ENCODE results near the gene SARDH. TPM values are rescaled to one million over a fixed set of nuclear protein-coding genes. Genes with fewer than 3 reads are reported as not detected.

SARDH gene
- total and polyA plus RNA-seq, 2 of the 8 experiments (the other 6 are each of a cell fraction or from before 2014, with no cell fraction given): 6.4 to 7.4 TPM

- no peak overlapping the region for H3K56ac ChIP-seq (replicated peaks; ENCODE audit: insufficient read length, low read depth, low read length)
- no peak overlapping the region for H2AK5ac ChIP-seq (ENCODE audit: low read depth, low read length)
- POLR2A ChIA-PET (ENCODE audit: partially characterized antibody): no interaction called here
- no peak overlapping the region for H4K5ac ChIP-seq (ENCODE audit: insufficient read length, low read depth, low read length)
- H3K36me3 ChIP-seq (ENCODE audit: control insufficient read depth in 2 of 4, insufficient read depth in 4 of 4, low read length in 3 of 4): peaks cover 5 to 25% (median 17%) of the 10 kb centered on the region in 4 experiments; a peak in 7 of 8 replicates
- no peak overlapping the region for H2BK120ac ChIP-seq (replicated peaks; ENCODE audit: low read depth, low read length)
- no peak overlapping the region for H2AFZ ChIP-seq (ENCODE audit: low read length)
- peaks cover 2 to 3% of the 10 kb centered on the region in 2 experiments for H4K20me1 ChIP-seq (replicated peaks in 1 of 2; ENCODE audit: control insufficient read depth in 1 of 2, insufficient read depth in 2 of 2, low read length in 2 of 2)
- DNase-seq (ENCODE audit: low read depth in 1 of 2, low spot score in 2 of 2) (peak in 1 of 2 experiments; percentile 42), FAIRE-seq (no peak)
- no peak overlapping the region for H3K4ac ChIP-seq (replicated peaks; ENCODE audit: insufficient read length, low read depth, low read length)
- no peaks in the 10 kb centered on the region for H3K79me2 ChIP-seq (ENCODE audit: control insufficient read depth in 1 of 2, insufficient read depth in 2 of 2, low read length in 2 of 2)
- peaks cover 0 to 3% of the 10 kb centered on the region in 2 experiments; a peak in 1 of 4 replicates for H3K9me3 ChIP-seq (ENCODE audit: insufficient read depth in 2 of 2, low read depth in 1 of 2, low read length in 1 of 2)
- CTCF ChIA-PET (ENCODE audit: partially characterized antibody): interaction anchor here (0.6 to 6.8 kb wide), 11 partner anchors 11 to 247 kb away, joined by 3 to 65 read pairs (median 4); partner anchors contain the start of gene SARDH
- H2BK12ac ChIP-seq (ENCODE audit: low read depth, low read length): no peak overlapping the region
- H3K23ac ChIP-seq (ENCODE audit: insufficient read length): no peak overlapping the region
- H4K8ac ChIP-seq (ENCODE audit: extremely low read depth, insufficient read depth, low read length): peak overlapping the region; percentile 71; the same call in 1 of the 2 replicates
- WGBS, 2 experiments (ENCODE audit: extremely low coverage in 1 of 2, insufficient coverage in 1 of 2, insufficient read length in 1 of 2, insufficient replicate concordance in 2 of 2, low coverage in 1 of 2, low lambda C conversion rate in 2 of 2, missing lambda C conversion rate in 1 of 2): 91% methylated on average over 14 of the region's 16 CpGs; no CpG with 5 or more reads in 1 of the 2 experiments
- no peaks in the 10 kb centered on the region for H3K4me1 ChIP-seq (replicated peaks in 1 of 4; ENCODE audit: control insufficient read depth in 3 of 4, insufficient read depth in 4 of 4, low read length in 3 of 4)
- H2BK20ac ChIP-seq (ENCODE audit: low read length): no peak overlapping the region
- no peak overlapping the region for H3K18ac ChIP-seq (ENCODE audit: extremely low read depth, low read length)
- H3K14ac ChIP-seq (ENCODE audit: insufficient read length): no peak overlapping the region
- H3K4me2 ChIP-seq (ENCODE audit: insufficient read depth in 1 of 2, low read depth in 2 of 2, low read length in 2 of 2): no peak overlapping the region
- no peak overlapping the region for H3K4me3 ChIP-seq (ENCODE audit: extremely low read depth in 1 of 4, insufficient read depth in 2 of 4, low read depth in 3 of 4, low read length in 4 of 4)
- no peak overlapping the region for H2BK15ac ChIP-seq (ENCODE audit: low read length)
- no peak overlapping the region for H3K9ac ChIP-seq (replicated peaks in 1 of 4; ENCODE audit: extremely low read depth in 1 of 4, low read depth in 3 of 4, low read length in 3 of 4)
- no peak overlapping the region for H4K91ac ChIP-seq (replicated peaks; ENCODE audit: insufficient read length, low read length)
- H3K79me1 ChIP-seq (ENCODE audit: low read depth, low read length): no peaks in the 10 kb centered on the region
- H2BK5ac ChIP-seq (ENCODE audit: low read depth, low read length): no peak overlapping the region
- H3K27ac ChIP-seq (ENCODE audit: low read depth, low read length): no peak overlapping the region
- H3K23me2 ChIP-seq (ENCODE audit: low read depth, low read length): no peaks in the 10 kb centered on the region
- H3K27me3 ChIP-seq (replicated peaks in 1 of 4; ENCODE audit: control insufficient read depth in 3 of 4, extremely low read depth in 1 of 4, insufficient read depth in 3 of 4, low read length in 3 of 4): no peaks in the 10 kb centered on the region
- TF ChIP-seq HDAC6 (IDR thresholded peaks at IDR 0.05; ENCODE audit: low read depth, low read length) (no peak), YY1 (IDR thresholded peaks at IDR 0.05; ENCODE audit: low read depth, low read length) (no peak), MAX (IDR thresholded peaks at IDR 0.05) (no peak), POU5F1 (IDR thresholded peaks at IDR 0.05; ENCODE audit: low read depth, low read length) (no peak), TEAD4 (IDR thresholded peaks at IDR 0.05; ENCODE audit: low read depth, low read length) (no peak), SP2 (IDR thresholded peaks at IDR 0.05; ENCODE audit: low read length) (no peak), SRF (IDR thresholded peaks at IDR 0.05; ENCODE audit: low read depth, low read length) (no peak), ASH2L (IDR thresholded peaks at IDR 0.05; ENCODE audit: low read length) (no peak), EZH2 (IDR thresholded peaks at IDR 0.05; ENCODE audit: low read depth, low read length, severe bottlenecking) (no peak), KDM5A (IDR thresholded peaks at IDR 0.05; ENCODE audit: low read length) (no peak), RFX5 (IDR thresholded peaks at IDR 0.05; ENCODE audit: borderline replicate concordance, low read depth, low read length) (no peak), CHD2 (IDR thresholded peaks at IDR 0.05; ENCODE audit: low read length) (no peak), EP300 (IDR thresholded peaks at IDR 0.05; ENCODE audit: borderline replicate concordance in 1 of 2, low read depth in 2 of 2, low read length in 2 of 2) (no peak), CBX8 (IDR thresholded peaks at IDR 0.05; ENCODE audit: borderline replicate concordance, low read depth, low read length) (no peak)
These were observed 32.1 kb upstream of the SARDH start for GRCh38 chr9:133770076-133770777.
